ENCODE measurements around the gene HEMGN.

DNA sequence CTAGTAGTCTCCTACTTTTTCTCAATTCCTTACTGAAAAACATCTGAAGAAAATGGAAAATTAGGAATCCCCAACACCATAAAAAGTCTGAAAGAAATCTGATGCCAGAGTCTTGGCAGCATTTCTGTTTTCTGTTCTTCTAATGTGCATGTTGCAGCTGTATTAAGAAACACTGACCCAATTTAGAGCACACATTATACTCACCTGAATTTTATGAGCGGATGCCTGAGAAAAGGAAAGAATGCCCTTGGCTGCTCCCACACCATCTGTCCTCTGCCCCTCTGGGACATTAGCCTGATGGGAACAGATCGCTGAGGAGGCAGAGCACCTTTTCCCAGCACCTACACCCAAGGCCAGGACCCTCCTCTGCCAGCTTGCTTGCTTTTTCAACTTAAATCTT lies 31.0 kb upstream of the HEMGN start:
- TF ChIP-seq, protein P1, sequence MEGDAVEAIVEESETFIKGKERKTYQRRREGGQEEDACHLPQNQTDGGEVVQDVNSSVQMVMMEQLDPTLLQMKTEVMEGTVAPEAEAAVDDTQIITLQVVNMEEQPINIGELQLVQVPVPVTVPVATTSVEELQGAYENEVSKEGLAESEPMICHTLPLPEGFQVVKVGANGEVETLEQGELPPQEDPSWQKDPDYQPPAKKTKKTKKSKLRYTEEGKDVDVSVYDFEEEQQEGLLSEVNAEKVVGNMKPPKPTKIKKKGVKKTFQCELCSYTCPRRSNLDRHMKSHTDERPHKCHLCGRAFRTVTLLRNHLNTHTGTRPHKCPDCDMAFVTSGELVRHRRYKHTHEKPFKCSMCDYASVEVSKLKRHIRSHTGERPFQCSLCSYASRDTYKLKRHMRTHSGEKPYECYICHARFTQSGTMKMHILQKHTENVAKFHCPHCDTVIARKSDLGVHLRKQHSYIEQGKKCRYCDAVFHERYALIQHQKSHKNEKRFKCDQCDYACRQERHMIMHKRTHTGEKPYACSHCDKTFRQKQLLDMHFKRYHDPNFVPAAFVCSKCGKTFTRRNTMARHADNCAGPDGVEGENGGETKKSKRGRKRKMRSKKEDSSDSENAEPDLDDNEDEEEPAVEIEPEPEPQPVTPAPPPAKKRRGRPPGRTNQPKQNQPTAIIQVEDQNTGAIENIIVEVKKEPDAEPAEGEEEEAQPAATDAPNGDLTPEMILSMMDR (IDR thresholded peaks at IDR 0.05; ENCODE audit: poor library complexity, severe bottlenecking), result no peak
- no peak for TF ChIP-seq TAF1 (IDR thresholded peaks at IDR 0.05; ENCODE audit: low read depth)
